ENCODE data around the gene ANKRD61.
A peak's percentile ranks its signal among the peaks of the same experiment; 100 is the strongest.
"Not testable (repeated sequence)": the region's sequence is repeated elsewhere in the genome, so short reads cannot be mapped to it uniquely, and the experiment has no call there.

Gene ANKRD61

DNA sequence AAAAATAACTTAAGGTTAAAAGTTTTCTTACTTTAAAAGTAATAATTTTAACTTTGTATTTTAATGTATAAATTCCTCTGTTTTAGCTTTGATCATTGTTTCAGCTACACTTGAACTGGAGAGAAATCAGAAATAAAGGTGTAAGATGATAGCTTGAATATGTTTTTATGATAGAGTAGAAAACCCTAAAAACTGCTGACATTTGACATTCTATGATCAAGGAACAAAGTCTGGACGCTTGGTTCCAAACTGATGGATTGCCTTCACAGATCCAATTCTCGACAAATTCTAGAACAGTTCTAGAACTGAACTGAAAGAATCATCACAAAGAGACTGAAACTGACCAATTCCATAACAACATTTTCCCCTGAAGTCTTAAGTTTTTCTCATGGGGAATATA is at the start of gene ANKRD61:
Gene ANKRD61 (plus strand): TSS at position 389 of the 400 bp plus-strand sequence. CDS start 0 bp downstream, at position 389.
- no peak for DNase-seq

GRCh38 chr7:5987061-5987460 is 44.1 kb upstream of the ANKRD61 start:
- DNase-seq: not testable (repeated sequence)

- peak; percentile 21 to 69 for DNase-seq
Measured at GRCh38 chr7:5997210-5997808, 33.9 kb upstream of the ANKRD61 start.

DNA sequence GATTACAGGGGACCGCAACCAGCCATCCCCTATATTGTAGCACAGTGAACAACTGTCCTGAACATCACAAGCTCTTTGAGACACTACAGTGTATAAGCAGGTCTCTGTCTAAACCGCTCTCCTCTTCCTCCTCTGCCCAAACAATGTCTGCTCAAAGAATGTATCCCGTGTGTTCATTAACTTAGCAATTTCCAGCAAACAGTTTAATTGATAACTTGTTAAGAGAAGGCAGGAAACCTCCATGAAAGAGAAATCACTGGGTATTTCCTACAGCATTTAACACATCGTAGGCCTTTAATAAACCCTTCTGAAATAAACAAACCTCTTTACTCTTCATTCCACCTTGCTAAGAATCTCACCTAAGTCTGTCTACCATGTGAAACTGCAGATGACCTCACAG is 23.8 kb upstream of the ANKRD61 start:
- DNase-seq: no peak

- DNase-seq: peak; percentile 22 to 25
Measured at GRCh38 chr7:6007835-6008590, 23.2 kb upstream of the ANKRD61 start.

DNA sequence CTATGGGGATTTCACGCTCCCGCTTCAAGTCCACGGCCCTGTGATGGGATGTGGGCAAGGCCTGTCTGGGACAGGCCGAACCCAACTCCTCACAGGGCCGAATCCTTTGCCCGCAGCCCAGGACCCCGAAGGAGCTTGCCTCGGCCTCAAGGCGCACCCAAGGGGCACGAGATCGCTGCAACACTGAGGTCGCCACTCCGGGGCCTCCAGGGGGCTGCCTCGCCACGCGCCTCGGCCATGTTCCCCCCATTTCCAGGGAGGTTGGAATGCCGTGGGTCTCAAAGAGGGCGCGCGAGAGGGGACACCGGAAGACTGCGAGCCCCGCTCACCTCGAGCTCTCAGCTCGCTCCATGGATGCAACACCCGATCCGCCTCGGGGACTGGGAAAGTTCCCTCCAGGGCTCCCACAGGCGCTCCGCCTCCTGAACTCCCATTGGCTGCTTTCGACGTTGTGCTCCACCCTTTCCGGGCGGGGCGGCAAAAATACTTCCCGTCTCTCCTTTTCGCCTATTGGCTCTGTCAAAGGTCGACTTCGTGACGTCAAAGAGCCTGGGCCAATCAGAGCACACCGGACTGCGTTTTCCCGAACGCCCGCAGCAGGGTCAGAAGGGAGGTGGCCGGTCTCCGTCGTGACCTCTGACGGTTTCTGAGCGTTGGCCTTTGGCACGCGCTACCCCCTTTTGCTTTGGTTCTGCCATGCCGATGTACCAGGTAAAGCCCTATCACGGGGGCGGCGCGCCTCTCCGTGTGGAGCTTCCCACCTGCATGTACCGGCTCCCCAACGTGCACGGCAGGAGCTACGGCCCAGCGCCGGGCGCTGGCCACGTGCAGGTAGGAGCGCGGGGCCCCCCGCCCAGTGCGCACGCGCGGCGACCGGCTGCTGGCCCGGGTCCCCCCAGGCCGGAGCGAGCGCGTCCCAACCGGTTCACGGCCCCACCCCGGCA is 22.2 kb upstream of the ANKRD61 start, which contains the start of the genes AIMP2 and PMS2:
Gene AIMP2 (plus strand): TSS at position 605 of the 944 bp plus-strand sequence. CDS start 92 bp downstream, at position 697.
Gene PMS2 (minus strand): TSS at position 382 of the 944 bp plus-strand sequence. CDS start 30 bp downstream, at position 352.
- DNase-seq: peak; percentile 97 to 99

DNA sequence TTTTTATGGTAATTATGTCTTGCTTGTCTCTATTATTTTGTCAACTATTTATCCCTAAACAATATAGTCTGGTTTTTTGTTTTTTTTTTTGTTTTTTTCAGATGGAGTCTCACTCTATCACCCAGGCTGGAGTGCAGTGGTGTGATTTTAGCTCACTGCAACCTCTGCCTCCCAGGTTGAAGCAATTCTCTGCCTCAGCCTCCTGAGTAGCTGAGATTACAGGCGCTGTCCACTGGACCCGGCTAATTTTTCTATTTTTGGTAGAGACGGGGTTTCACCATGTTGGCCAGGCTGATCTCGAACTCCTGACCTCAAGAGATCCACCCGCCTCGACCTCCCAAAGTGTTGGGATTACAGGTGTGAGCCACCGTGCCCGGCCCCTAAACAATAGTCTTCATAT is 20.8 kb upstream of the ANKRD61 start:
- not testable (repeated sequence) for DNase-seq

DNA sequence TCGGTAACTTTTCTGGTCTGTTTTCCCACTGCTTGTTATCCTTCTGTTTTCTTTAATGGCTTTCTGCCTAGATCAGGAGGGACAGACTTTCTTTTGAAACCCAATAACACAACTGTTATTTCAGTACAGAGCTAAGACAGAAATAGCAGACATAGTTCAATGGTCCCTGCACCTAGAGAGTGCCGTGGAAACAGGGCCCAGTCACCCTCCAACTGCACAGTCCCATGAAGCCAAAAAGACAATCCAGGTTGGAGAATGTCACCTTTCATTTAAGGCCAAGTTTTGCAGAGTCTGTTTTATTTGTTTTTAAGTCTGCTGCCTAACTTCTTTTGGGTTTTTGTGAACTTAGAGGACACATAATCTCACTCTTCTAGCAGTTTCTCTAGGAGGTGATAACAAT is 19.6 kb upstream of the ANKRD61 start:
- DNase-seq: no peak

DNA sequence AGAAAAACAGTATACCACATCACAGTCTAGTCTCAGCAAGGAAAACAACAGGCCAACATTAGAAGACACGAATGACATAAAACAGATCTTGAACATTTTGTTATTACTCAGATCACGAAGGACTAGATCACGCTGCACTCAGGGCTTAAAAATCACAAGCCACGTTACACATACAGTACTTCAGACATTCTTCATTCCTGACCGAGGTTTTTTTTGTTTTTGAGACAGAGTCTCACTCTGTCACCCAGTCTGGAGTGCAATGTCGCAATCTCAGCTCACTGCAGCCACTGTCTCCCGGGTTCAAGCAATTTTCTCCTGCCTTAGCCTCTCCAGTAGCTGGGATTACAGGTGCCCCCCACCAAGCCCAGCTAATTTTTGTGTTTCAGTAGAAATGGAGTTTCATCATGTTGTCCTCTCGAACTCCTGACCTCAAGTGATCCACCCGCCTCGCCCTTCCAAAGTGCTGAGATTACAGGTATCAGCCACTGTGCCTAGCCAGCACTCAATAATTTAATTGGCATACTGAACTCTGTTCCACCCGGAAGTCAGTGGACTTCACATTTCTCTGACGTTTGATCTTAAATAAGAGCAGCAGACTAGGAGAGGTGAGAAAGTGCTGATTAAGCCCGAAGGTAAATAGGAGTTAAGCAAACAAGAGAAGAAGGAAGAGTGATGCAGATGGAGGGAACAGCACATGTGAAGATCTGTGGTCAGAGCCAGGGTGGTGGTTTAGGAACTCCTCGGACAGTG is 18.6 kb upstream of the ANKRD61 start:
- no peak for DNase-seq

DNA sequence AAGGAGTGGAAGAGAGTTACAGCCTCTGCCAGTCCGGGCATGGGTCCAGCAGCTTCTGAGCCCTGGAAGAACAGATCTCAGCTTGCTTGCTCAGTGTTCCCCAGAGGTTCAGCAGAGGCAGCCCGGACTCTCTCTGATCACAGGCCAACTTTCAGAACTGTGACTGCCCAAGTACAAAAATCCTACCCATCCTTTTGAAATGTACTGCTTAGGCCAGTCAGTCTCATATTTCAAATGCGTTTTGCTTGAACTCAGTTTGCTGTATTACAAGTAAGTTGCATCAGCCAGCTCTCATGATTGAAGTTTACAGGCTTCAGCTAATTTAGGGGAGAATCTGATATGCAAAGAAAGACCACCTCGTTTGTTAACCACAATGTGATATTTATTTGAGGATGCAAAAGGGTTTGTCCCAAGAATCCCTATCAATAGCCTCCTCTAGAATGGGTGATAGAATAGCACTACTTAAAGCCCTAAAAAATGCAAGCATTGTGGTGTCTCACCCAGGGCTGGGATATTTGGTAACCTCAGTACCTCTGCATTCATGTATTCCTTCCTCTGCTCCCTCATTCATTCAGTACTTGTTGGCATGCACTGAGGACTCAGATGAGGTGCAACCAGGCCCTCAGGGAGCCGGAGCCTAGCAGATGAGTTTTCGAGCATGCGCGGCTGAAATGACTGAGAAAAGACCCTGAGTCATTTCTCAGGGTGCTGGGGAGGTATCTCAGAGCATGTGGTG is 15.1 kb upstream of the ANKRD61 start:
- no peak for DNase-seq

DNA sequence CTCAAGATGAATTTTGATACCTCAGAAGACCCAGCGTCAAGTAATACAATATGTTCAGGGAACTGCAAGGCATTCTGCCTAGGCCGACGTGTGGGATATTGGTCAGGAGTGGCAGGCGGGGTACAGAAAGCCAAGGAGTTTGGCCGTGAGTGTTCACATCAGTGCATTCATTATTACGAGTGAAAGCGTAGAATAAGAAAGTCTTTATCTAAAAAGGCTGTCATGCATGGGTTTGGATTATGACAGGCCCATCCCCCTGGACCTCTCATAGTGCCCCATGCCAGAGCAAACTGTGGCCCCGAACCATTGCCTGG is 14.6 kb upstream of the ANKRD61 start:
- no peak for DNase-seq

GRCh38 chr7:6020371-6021286 is 10.5 kb upstream of the ANKRD61 start:
- DNase-seq: peak in 1 of 2 experiments; percentile 16

- no peak for DNase-seq
Measured at GRCh38 chr7:6022707-6023106, 8.5 kb upstream of the ANKRD61 start.

DNA sequence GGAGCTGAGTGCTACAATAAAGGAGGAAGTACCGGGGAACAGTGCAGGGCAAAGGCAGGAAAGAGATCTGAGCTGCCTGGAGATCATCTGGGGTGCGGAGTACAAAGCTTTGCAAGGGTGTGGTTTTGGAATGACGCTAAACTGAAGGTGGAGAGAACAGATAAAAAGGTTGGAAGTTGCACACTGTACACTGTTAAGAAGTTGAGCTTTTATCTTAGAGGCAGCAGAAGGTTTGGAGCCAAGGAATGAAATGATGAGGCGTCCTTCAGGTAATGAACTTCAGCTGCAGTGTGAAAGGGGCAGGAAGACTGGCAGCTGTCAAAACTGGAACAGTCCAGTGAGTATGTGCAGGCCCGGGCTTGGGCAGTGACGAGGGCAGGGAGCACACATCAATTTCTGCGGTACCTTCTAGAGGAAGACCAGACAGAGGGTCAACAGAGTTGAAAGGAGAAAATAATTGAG is 7.2 kb upstream of the ANKRD61 start:
- DNase-seq: no peak

DNA sequence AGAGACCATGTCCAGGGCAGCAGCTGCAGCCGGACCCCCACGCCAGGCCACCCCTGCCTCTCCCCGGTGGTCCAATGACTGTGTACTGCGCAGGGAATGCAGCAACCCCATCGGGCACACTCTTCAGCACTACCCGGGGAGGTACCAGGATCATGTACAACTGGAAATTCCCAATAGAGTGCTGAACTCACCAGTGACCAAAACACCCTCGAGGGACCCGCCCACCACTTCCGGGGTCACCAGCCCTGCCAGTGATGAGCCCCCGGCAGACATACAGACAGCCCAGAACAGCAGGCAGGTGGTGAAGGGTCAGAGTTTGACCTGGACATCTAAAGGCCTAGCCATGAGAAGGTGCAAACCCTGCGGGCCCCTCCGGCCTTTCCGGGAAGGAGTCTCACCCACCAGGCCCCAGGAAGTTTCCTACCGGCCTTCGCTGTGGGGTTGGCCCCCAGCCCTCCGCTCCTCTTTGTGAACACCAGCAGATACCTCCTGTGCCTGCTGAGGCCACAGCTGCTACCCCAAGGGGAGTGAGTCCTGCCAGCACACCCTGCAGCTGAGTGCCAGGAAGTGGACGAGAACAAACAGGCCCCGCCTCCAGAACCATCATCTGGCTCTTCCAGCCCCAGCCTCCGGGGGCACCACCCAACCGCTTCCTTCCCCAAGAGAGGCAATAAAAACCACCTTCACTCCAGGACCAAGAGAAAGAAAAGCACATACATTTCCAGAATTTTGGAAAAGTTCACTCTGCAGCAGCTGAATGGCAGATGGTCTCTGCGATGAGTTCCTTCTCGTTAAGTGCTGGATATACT is 5.0 kb upstream of the ANKRD61 start:
- DNase-seq: peak in 1 of 2 experiments; percentile 17

GRCh38 chr7:6026820-6027311 is 4.3 kb upstream of the ANKRD61 start:
- no peak for DNase-seq

DNA sequence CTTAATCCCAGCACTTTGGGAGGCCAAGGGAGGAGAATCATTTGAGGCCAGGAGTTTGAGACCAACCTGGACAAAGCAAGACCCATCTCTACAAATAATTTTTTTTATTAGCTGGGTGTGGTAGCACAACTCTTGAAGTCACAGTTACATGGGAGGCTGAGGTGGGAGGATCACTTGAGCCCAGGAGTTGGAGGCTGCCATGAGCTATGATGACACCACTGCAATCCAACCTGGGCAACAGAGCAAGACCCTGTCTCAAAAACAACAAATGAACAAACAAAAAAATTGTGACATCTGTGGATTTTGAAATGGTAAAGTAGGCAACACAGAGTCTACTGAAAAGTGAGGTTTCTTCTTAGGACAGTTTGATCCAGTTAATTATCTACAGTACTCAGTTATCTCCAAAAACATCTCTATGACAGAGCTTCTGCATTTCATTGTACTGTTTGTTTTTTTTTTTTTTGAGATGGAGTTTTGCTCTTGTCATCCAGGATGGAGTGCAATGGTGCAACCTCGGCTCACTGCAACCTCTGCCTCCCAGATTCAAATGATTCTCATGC is 3.3 kb upstream of the ANKRD61 start:
- no peak for DNase-seq

DNA sequence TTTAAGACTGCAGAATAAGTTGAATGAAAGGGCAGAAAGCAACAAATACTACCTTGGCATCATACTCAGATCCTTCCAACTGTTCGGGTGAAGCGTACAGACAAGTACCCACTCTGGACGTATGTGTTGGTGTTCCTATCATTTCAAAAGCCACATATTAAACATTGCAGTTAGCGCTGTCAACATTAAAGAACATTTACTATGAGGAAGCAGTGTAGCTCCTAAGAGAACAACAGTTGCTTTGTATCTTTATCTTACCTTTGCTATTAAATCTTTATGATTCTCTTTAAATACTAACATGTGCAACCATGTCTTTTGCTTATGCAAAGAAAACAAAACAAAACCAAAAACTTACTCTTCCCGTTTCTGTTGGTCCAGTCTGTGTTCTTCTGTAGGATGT is 2.6 kb upstream of the ANKRD61 start:
- DNase-seq: peak; percentile 19 to 41

- DNase-seq: no peak
Measured at GRCh38 chr7:6031567-6031966, 391 bp downstream of the ANKRD61 start.
